HT1080 (cell line): ENCODE data around the gene MYO9A. TPM values are rescaled to one million over a fixed set of nuclear protein-coding genes. Genes with fewer than 3 reads are reported as not detected.

Experiments used
- DNase-seq: peaks from one replicate; pipeline ENCODE4 v3.0.0-alpha.2; 2015; ENCODE audit warnings: low read depth
- total RNA-seq: library from RNA; depleted of rRNA; stranded (reverse); fragments of >200 nt; shearing (Covaris generic); gene quantifications from 2 replicates; pipeline ENCODE4 v1.2.3, GENCODE V29; 2014

MYO9A gene
- total RNA-seq, 1 experiment from 2014 or later, result 8.0 TPM

- DNase-seq, result no peak
These were observed 166.8 kb downstream of the MYO9A start for GRCh38 chr15:71951134-71951533.

DNA sequence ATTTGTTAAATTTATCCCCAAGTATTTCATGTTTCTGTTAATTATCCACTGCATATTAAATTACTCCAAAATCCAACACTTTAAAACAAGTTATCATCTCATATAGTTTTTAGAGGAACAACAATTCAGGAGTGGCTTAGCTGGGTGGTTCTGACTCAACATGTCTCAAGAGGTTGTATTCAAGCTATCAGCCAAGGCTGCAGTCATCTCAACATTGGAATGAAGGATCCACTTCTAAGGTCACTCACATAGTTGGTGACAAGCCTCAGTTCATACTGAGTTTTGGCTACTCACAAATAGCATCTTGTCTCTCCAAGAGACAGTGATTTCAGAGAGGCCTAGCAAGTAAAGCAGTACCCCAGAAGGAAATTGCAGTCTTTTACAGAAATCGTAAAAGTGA, 172.9 kb downstream of the MYO9A start:
- no peak for DNase-seq

DNA sequence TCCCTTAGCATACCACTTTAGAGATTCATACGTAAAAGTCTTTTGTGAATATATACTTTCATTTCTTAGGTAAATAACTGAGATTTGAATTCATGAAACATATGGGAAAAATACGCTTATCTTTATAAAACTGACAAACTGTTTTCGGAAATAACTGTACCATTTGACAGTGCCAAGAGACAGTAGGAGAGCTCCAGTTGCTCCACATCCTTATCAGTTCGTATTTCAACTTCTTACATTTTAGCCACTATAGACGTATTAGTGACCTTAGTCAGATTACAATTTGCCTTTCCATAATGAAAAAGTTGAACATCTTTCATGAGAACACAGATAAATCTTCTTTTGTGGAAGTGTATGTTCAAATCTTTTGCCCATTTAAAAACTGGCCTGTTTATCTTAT, 174.1 kb downstream of the MYO9A start:
- no peak for DNase-seq

GRCh38 chr15:71939981-71940588, 177.9 kb downstream of the MYO9A start:
- DNase-seq, result no peak

GRCh38 chr15:71937650-71938311, 180.2 kb downstream of the MYO9A start:
- DNase-seq, result no peak

DNA sequence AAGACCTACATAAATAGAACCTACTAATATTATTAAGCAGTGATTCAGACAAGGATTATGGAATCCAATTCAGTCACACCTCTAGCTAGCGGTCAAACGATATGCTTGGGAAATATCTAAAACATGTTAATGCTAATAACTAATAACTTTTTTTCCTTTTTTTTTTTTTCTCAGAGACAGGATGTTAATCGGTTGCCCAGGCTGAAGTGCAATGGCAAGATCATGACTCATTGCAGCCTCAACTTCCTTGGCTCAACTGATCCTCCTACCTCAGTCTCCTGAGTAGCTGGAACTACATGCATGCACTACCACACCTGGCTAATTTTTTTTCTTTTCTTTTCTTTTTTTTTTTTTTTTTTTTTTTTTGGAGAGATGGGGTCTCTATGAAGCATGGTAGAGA, 183.5 kb downstream of the MYO9A start:
- peak; percentile 52 for DNase-seq

- DNase-seq, result no peak
These were observed 185.3 kb downstream of the MYO9A start for GRCh38 chr15:71932689-71933088.

- DNase-seq, result no peak
These were observed 186.7 kb downstream of the MYO9A start for GRCh38 chr15:71931261-71931660.

DNA sequence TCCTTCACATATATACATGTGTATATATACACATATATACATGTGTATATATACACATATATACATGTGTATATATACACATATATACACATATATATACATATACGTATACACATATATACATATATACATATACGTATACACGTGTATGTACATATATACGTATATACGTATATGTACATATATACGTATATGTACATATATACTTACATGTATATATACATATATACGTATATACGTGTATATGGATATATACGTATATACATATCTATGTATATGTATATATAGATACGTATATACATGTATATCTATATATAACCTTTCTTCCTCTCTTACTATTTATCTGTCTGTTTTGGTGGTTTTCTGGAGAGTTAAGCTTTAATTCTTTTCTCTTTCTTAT, 192.8 kb downstream of the MYO9A start:
- no peak for DNase-seq

DNA sequence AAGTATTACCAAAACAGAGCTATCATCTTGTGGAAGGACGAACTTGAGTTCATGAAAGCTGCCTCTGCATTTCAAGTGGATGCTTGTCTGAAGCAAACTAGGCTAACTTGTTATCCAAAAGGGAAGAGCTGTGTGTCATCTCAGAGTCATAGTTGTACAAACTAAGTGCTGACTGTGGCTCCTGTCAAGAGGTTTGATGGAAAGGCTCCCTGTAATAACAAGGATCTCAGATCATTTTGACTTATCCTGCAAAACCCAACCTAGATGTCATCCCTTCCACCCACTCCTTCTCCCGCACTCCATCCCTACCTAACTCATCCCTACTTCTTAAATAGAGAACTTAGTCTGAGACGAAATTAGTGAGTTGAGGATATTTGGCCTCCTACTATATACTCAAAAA, 196.8 kb downstream of the MYO9A start:
- DNase-seq, result peak; percentile 27

GRCh38 chr15:71920573-71920972, 197.4 kb downstream of the MYO9A start:
- no peak for DNase-seq

GRCh38 chr15:71916834-71917233, 201.1 kb downstream of the MYO9A start:
- DNase-seq, result no peak

DNA sequence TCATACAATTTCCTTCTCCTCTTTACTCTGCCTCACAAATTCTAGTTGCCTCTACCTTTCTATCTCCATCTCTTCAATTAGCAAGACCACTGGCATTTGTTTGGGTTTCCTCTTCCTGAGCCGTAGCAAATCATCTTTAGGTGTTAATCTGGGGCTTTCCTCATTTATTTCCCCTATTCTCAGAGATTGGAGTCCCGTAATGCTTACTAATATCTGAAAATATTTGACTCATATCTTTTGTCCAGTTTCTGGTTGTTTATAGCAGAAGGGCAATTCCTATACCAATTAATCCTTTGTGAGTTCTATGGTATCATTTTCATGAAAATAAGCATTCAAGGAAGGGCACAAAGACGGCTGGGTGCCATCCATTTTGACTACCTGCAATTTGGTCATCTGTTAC, 203.9 kb downstream of the MYO9A start:
- DNase-seq, result no peak

DNA sequence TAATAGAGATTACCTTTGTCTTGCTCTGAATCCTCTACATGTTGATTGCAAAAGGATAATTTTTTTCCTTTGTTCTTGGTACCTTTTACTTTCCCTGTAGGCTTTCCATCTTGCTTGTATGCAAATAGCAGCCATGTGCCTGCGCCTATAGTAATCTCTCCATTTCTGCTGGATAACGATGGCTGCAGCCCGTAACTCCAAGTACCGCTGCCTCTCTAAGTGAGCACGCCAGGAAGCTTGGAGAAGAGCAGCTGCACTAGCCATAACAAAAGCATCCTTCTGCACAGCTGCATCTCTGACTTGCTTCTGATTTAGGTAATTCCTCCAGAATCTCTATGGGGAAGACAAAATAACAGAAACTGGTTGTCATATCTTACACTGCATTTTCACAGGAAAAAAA, 218.3 kb downstream of the MYO9A start:
- DNase-seq, result no peak

GRCh38 chr15:71893691-71894090, 224.3 kb downstream of the MYO9A start:
- DNase-seq, result no peak

GRCh38 chr15:71892335-71892734, 225.6 kb downstream of the MYO9A start:
- no peak for DNase-seq

DNA sequence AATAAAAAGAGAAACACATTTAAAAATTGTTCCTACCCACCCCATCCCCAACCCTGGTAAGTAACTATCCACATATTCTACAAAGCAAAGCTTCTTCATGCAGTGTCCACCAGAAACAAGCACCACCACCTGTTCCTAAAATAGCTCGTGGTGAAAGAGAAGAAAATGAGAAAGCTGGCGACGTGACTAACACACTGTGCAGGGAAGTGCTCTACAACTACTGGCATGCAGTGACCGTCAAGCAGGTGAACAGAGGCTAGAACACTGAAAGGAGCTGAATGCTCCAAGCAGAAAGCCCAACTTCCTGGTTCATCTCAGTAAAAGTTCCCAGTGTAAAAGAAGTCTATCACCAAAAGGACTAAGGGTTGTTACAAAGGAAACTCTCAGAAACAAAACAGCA, 226.9 kb downstream of the MYO9A start:
- DNase-seq, result no peak

DNA sequence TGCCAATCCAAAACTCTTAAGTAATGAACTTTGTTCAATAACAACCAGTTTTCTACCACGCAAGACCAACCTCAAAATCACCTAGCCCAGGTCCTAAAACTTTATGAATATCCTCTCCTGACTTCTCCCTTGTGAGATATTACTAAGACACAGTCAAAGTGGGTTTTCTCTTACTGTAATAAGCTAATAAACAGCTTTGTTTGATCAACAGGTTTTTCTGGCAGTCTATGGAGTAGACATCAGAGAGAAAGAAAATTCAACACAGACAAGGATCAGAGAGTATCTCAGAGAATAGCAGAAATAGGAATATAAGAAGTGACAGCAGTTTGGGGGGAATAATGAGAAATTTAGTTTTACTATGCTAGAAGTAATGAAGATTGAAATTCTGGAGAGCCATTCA, 228.0 kb downstream of the MYO9A start:
- no peak for DNase-seq

- no peak for DNase-seq
These were observed 228.6 kb downstream of the MYO9A start for GRCh38 chr15:71889385-71889784.

- DNase-seq, result no peak
These were observed 229.2 kb downstream of the MYO9A start for GRCh38 chr15:71888797-71889196.

DNA sequence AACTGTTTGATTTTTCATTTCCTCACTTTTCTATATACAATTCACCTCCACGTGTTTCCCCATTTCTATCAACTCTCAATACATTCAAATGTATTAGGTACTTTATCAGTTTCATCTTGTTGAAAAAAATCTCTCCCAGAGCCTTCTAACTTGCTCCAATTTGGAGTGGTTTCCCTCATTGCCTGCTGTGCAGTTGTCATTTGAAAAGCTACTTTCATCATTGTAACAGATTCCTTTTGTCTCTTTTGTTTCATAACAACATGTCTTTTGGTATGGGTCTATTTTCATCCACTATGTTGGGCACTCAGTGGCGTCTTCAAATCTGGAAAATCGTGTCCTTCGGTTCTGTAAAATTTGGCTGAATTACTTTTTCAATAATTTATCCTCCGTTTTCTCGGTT, 232.6 kb downstream of the MYO9A start:
- DNase-seq, result no peak

DNA sequence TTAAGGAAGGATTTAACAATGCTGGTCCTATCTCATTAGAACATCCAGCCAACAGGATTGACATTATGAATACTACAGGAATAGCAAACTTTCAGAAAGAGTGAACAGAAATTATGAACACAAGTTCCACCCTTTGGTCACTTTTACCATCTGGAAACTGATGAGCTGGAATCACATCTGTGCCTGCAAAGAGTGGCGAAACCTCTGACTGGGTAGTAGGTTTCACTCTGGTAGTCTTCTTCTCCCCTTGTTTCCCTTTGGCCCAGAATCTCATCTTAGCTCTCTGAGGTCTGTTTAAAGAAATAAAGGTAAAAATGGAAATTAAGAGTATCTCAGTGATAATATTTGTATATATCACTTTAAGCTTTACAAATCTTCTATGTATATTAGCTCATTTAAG, 234.5 kb downstream of the MYO9A start:
- no peak for DNase-seq

GRCh38 chr15:71880276-71880675, 237.7 kb downstream of the MYO9A start:
- DNase-seq, result no peak

DNA sequence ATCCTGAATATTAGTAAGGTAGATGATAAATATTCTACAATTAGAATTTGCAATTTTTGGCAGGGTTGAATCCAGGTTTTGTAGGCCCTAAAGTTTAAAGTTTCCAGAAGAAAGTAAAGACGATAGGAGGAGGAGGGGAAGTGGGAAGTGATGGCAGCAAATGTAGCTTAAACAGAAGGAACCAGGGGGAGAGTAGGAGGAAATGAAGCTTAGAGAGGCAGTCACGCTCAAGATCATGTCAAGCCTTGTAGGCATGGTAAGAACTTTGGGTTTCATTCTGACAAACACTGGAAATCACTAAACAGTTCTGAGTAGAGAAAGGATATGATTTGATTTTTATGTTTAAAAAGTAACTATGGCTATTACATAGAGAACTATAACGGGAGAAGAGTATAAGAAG, 243.7 kb downstream of the MYO9A start:
- no peak for DNase-seq
